HepG2 (cell line): ENCODE measurements around the gene TCFL5.

Source experiments
- TAF1 ChIP-seq: sonication (generic); formaldehyde crosslinking; IDR thresholded peaks from 2 replicates; pipeline ENCODE4 v1.4.0; 2020; ENCODE audit warnings: missing genetic modification reagents
- TBL1XR1 ChIP-seq: fragments of 150-350 bp; IDR thresholded peaks from 2 replicates; pipeline ENCODE4 v1.6.1; 2014; ENCODE audit warnings: borderline replicate concordance, low read length; ENCODE audit not compliant: partially characterized antibody
- YY1 ChIP-seq: IDR thresholded peaks from 2 replicates; pipeline ENCODE4 v1.6.1; 2011; ENCODE audit warnings: low read length, low read depth, moderate library complexity, mild to moderate bottlenecking; ENCODE audit not compliant: insufficient read depth, insufficient replicate concordance
- ZNF589 ChIP-seq: sonication (generic); formaldehyde crosslinking; conservative IDR thresholded peaks from 2 replicates; pipeline ENCODE4 v1.8.0; 2022; ENCODE audit warnings: mild to moderate bottlenecking, moderate library complexity, missing genetic modification reagents

DNA sequence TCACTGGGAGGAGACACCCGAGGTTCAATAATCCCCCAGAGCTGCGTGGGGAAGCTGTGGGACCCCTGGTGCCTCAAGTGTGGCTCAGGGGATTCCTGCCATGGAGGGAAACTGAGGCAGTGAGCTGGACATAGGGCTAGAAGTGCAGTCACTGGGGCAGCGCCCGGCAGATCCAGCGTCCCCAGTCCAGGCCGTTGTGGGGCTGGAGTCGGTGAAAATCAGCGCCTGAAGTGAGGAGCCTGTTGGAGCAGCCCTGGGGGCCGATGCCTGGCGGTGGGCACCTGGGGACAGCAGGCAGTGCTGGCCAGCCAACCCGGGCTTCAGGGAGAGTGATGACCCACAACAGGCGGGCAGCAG lies 46.9 kb downstream of the TCFL5 start:
- no peak for TF ChIP-seq TAF1 (CRISPR knock-in tag)
- no peak for TF ChIP-seq ZNF589 (CRISPR knock-in tag)
- TF ChIP-seq TBL1XR1, result no peak
- TF ChIP-seq YY1, result no peak
